HFFc6 (cell line): ENCODE data around the gene CCDC81. TPM values are rescaled to one million over a fixed set of nuclear protein-coding genes. Genes with fewer than 3 reads are reported as not detected.
A peak's percentile ranks its signal among the peaks of the same experiment; 100 is the strongest.

Source experiments
- DNase-seq: peaks from one replicate; pipeline ENCODE4 v3.0.0-alpha.2; 2018
- H3K27ac Mint-ChIP-seq: 2 replicates; pipeline ENCODE4 v1.8.0; 2020; ENCODE audit warnings: mild to moderate bottlenecking, mixed read lengths
- H3K27me3 Mint-ChIP-seq: 2 replicates; pipeline ENCODE4 v1.8.0; 2021; ENCODE audit warnings: mild to moderate bottlenecking, moderate library complexity, mixed read lengths; ENCODE audit not compliant: insufficient read depth
- H3K36me3 Mint-ChIP-seq: 2 replicates; pipeline ENCODE4 v1.8.0; 2021; ENCODE audit warnings: low read depth, mixed read lengths
- H3K4me1 Mint-ChIP-seq: 2 replicates; pipeline ENCODE4 v1.8.0; 2020; ENCODE audit warnings: low read depth, mixed read lengths
- H3K4me3 Mint-ChIP-seq: 2 replicates; pipeline ENCODE4 v1.8.0; 2020; ENCODE audit warnings: mild to moderate bottlenecking, moderate library complexity, mixed read lengths
- H3K9me3 Mint-ChIP-seq: 2 replicates; pipeline ENCODE4 v1.8.0; 2020; ENCODE audit warnings: mild to moderate bottlenecking, mixed read lengths
- CTCF ChIP-seq: fragments of 200-600 bp; sonication (generic); IDR thresholded peaks from 2 replicates; pipeline ENCODE4 v1.5.0; 2021; ENCODE audit warnings: antibody characterized with exemption, mild to moderate bottlenecking
- total RNA-seq, 6 experiments: library from RNA; stranded (reverse); fragmentation: NEBNext Ultra II Directional; extraction: Animal tissue kit (Norgen Biotek cat#: 25700); gene quantifications; 2 replicates in 1 of 6; 3 replicates in 5 of 6; pipeline ENCODE4 v1.2.3, GENCODE V29; 2021

CCDC81 gene
- total RNA-seq, 6 experiments from 2014 or later = 3.4 to 10.6 (median 4.5) TPM

- TF ChIP-seq CTCF = no peak
- Mint-ChIP-seq H3K27ac (0 out of 2 replicates have a peak overlapping the region, but pooled peaks have one; percentile 39), H3K4me1 (peaks cover 38% of the 10 kb centered on the region), H3K9me3 (no peaks in the 10 kb centered on the region), H3K27me3 (peaks cover 3% of the 10 kb centered on the region), H3K4me3 (no peak overlapping the region), H3K36me3 (0 out of 2 replicates have a peak, but pooled peaks cover 3% of the 10 kb centered on the region)
- DNase-seq = no peak
These were observed 86.0 kb downstream of the CCDC81 start for GRCh38 chr11:86460461-86461385.

GRCh38 chr11:86461892-86462291 lies 87.2 kb downstream of the CCDC81 start:
- H3K27ac Mint-ChIP-seq = no peak overlapping the region
- no peak for TF ChIP-seq CTCF
- DNase-seq = no peak
- H3K36me3 Mint-ChIP-seq = 0 out of 2 replicates have a peak, but pooled peaks cover 3% of the 10 kb centered on the region
- H3K9me3 Mint-ChIP-seq = no peaks in the 10 kb centered on the region
- H3K27me3 Mint-ChIP-seq = peaks cover 3% of the 10 kb centered on the region
- H3K4me3 Mint-ChIP-seq = no peak overlapping the region
- H3K4me1 Mint-ChIP-seq = peaks cover 31% of the 10 kb centered on the region

- 0 out of 2 replicates have a peak, but pooled peaks cover 3% of the 10 kb centered on the region for H3K36me3 Mint-ChIP-seq
- no peak overlapping the region for H3K4me3 Mint-ChIP-seq
- H3K4me1 Mint-ChIP-seq = peaks cover 30% of the 10 kb centered on the region
- no peak for TF ChIP-seq CTCF
- H3K9me3 Mint-ChIP-seq = no peaks in the 10 kb centered on the region
- H3K27ac Mint-ChIP-seq = no peak overlapping the region
- DNase-seq = no peak
- peaks cover 3% of the 10 kb centered on the region for H3K27me3 Mint-ChIP-seq
These were observed 88.4 kb downstream of the CCDC81 start for GRCh38 chr11:86463120-86463519.

- Mint-ChIP-seq H3K27ac (no peak overlapping the region), H3K9me3 (no peaks in the 10 kb centered on the region), H3K27me3 (peaks cover 1% of the 10 kb centered on the region), H3K4me3 (no peak overlapping the region), H3K4me1 (peaks cover 22% of the 10 kb centered on the region), H3K36me3 (0 out of 2 replicates have a peak, but pooled peaks cover 3% of the 10 kb centered on the region)
- no peak for DNase-seq
- no peak for TF ChIP-seq CTCF
These were observed 89.3 kb downstream of the CCDC81 start for GRCh38 chr11:86463955-86464354.

GRCh38 chr11:86464509-86465221 lies 90.0 kb downstream of the CCDC81 start:
- Mint-ChIP-seq H3K27ac (no peak overlapping the region), H3K4me1 (peaks cover 15% of the 10 kb centered on the region), H3K36me3 (0 out of 2 replicates have a peak, but pooled peaks cover 3% of the 10 kb centered on the region), H3K27me3 (no peaks in the 10 kb centered on the region; the same call in 1 of the 2 replicates), H3K4me3 (no peak overlapping the region), H3K9me3 (no peaks in the 10 kb centered on the region)
- no peak for DNase-seq
- no peak for TF ChIP-seq CTCF
